HepG2 (cell line): ENCODE measurements around the gene TEAD3. TPM values are rescaled to one million over a fixed set of nuclear protein-coding genes. Genes with fewer than 3 reads are reported as not detected.

Source experiments
- CBFB ChIP-seq: sonication (generic); formaldehyde crosslinking; IDR thresholded peaks from 2 replicates; pipeline ENCODE4 v1.4.0; 2020; ENCODE audit warnings: missing genetic modification reagents
- DR1 ChIP-seq: sonication (generic); formaldehyde crosslinking; IDR thresholded peaks from 2 replicates; pipeline ENCODE4 v1.8.0; 2021; ENCODE audit warnings: mild to moderate bottlenecking, missing genetic modification reagents, inconsistent platforms
- FOXK2 ChIP-seq: fragments of 450-650 bp; IDR thresholded peaks from 2 replicates; pipeline ENCODE4 v1.6.1; 2016
- GZF1 ChIP-seq: sonication (generic); formaldehyde crosslinking; IDR thresholded peaks from 2 replicates; pipeline ENCODE4 v1.5.1; 2020; ENCODE audit warnings: mild to moderate bottlenecking, missing genetic modification reagents
- IKZF4 ChIP-seq: sonication (generic); formaldehyde crosslinking; IDR thresholded peaks from 2 replicates; pipeline ENCODE4 v1.5.1; 2020; ENCODE audit warnings: borderline replicate concordance, mild to moderate bottlenecking, low read depth, missing genetic modification reagents; ENCODE audit errors: not compliant biosample characterization
- KAT2B ChIP-seq: fragments of 150-350 bp; IDR thresholded peaks from 2 replicates; pipeline ENCODE4 v1.6.1; 2014; ENCODE audit warnings: low read depth, low read length, borderline replicate concordance
- MIER3 ChIP-seq: IDR thresholded peaks from 2 replicates; pipeline ENCODE4 v1.6.1; 2016; ENCODE audit warnings: missing compliant biosample characterization, borderline replicate concordance
- MLLT10 ChIP-seq: sonication (generic); formaldehyde crosslinking; IDR thresholded peaks from 2 replicates; pipeline ENCODE4 v1.4.0; 2020; ENCODE audit warnings: missing genetic modification reagents
- NR1H2 ChIP-seq: sonication (generic); formaldehyde crosslinking; IDR thresholded peaks from 2 replicates; pipeline ENCODE4 v1.8.1; 2022; ENCODE audit warnings: low read depth, missing genetic modification reagents, borderline replicate concordance
- PHF21A ChIP-seq: sonication (generic); formaldehyde crosslinking; IDR thresholded peaks from 2 replicates; pipeline ENCODE4 v1.5.0; 2020; ENCODE audit warnings: mild to moderate bottlenecking, missing genetic modification reagents
- ZNF124 ChIP-seq: sonication (generic); formaldehyde crosslinking; IDR thresholded peaks from 2 replicates; pipeline ENCODE4 v1.4.0; 2020; ENCODE audit warnings: missing genetic modification reagents
- ZNF251 ChIP-seq: sonication (generic); formaldehyde crosslinking; IDR thresholded peaks from 2 replicates; pipeline ENCODE4 v1.9.0; 2021; ENCODE audit warnings: mild to moderate bottlenecking, missing genetic modification reagents
- ZNF256 ChIP-seq: sonication (generic); formaldehyde crosslinking; conservative IDR thresholded peaks from 2 replicates; pipeline ENCODE4 v1.4.0; 2020; ENCODE audit warnings: missing genetic modification reagents
- ZNF350 ChIP-seq: sonication (generic); formaldehyde crosslinking; IDR thresholded peaks from 2 replicates; pipeline ENCODE4 v1.4.0; 2020; ENCODE audit warnings: mild to moderate bottlenecking, low read depth, missing genetic modification reagents, borderline replicate concordance
- ZNF558 ChIP-seq: sonication (generic); formaldehyde crosslinking; IDR thresholded peaks from 2 replicates; pipeline ENCODE4 v1.9.0; 2022; ENCODE audit warnings: mild to moderate bottlenecking, missing genetic modification reagents, borderline replicate concordance
- ZNF567 ChIP-seq: sonication (generic); formaldehyde crosslinking; IDR thresholded peaks from 2 replicates; pipeline ENCODE4 v1.8.1; 2023; ENCODE audit warnings: mild to moderate bottlenecking, missing genetic modification reagents, borderline replicate concordance
- ZNF580 ChIP-seq: IDR thresholded peaks from 2 replicates; pipeline ENCODE4 v1.6.1; 2016; ENCODE audit warnings: low read depth, borderline replicate concordance
- ZNF691 ChIP-seq: sonication (generic); formaldehyde crosslinking; IDR thresholded peaks from 2 replicates; pipeline ENCODE4 v1.4.0; 2020; ENCODE audit warnings: missing genetic modification reagents, low read depth, mild to moderate bottlenecking, borderline replicate concordance
- polyA plus RNA-seq, 8 experiments: library from polyadenylated mRNA; depleted of rRNA in 3 of 8; stranded (reverse) in 7 of 8; unstranded in 1 of 8; fragments of >200 nt; fragmentation: Illumina TruSeq in 4 of 8; extraction: Trizol in 4 of 8; gene quantifications; 2 replicates each; pipeline versions ENCODE4 v1.2.1 to v1.2.3, GENCODE V29; 2011 to 2016; ENCODE audit warnings: low read depth in 4 of 8, missing spikeins in 1 of 8, mixed read lengths in 1 of 8; ENCODE audit not compliant: insufficient read depth in 1 of 8
- total RNA-seq, 5 experiments: library from RNA; depleted of rRNA; stranded (reverse); fragments of >200 nt; fragmentation: Illumina TruSeq; extraction: Trizol; gene quantifications; 2 replicates each; pipeline ENCODE4 v1.2.3, GENCODE V29; 2016; ENCODE audit warnings: low read depth in 1 of 5
- TF ChIP-seq, protein P1 (sequence below): sonication (generic); formaldehyde crosslinking; IDR thresholded peaks from 2 replicates; pipeline ENCODE4 v1.4.0; 2020; ENCODE audit warnings: missing genetic modification reagents, borderline replicate concordance
- TF ChIP-seq, protein P2 (sequence below): sonication (generic); formaldehyde crosslinking; IDR thresholded peaks from 2 replicates; pipeline ENCODE4 v1.5.0; 2020; ENCODE audit warnings: missing genetic modification reagents, mild to moderate bottlenecking, borderline replicate concordance
- TF ChIP-seq, protein P3 (sequence below): sonication (generic); formaldehyde crosslinking; IDR thresholded peaks from 2 replicates; pipeline ENCODE4 v1.8.1; 2023; ENCODE audit warnings: mild to moderate bottlenecking, missing genetic modification reagents

Gene TEAD3
- total and polyA plus RNA-seq, 2 of the 13 experiments (the other 11 are each of a cell fraction or from before 2014, with no cell fraction given): 15.1 to 16.5 TPM

- TF ChIP-seq, protein P1, sequence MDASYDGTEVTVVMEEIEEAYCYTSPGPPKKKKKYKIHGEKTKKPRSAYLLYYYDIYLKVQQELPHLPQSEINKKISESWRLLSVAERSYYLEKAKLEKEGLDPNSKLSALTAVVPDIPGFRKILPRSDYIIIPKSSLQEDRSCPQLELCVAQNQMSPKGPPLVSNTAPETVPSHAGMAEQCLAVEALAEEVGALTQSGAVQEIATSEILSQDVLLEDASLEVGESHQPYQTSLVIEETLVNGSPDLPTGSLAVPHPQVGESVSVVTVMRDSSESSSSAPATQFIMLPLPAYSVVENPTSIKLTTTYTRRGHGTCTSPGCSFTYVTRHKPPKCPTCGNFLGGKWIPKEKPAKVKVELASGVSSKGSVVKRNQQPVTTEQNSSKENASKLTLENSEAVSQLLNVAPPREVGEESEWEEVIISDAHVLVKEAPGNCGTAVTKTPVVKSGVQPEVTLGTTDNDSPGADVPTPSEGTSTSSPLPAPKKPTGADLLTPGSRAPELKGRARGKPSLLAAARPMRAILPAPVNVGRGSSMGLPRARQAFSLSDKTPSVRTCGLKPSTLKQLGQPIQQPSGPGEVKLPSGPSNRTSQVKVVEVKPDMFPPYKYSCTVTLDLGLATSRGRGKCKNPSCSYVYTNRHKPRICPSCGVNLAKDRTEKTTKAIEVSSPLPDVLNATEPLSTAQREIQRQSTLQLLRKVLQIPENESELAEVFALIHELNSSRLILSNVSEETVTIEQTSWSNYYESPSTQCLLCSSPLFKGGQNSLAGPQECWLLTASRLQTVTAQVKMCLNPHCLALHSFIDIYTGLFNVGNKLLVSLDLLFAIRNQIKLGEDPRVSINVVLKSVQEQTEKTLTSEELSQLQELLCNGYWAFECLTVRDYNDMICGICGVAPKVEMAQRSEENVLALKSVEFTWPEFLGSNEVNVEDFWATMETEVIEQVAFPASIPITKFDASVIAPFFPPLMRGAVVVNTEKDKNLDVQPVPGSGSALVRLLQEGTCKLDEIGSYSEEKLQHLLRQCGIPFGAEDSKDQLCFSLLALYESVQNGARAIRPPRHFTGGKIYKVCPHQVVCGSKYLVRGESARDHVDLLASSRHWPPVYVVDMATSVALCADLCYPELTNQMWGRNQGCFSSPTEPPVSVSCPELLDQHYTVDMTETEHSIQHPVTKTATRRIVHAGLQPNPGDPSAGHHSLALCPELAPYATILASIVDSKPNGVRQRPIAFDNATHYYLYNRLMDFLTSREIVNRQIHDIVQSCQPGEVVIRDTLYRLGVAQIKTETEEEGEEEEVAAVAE (CRISPR knock-in tag): peak; percentile 38; the same call in 1 of the 2 replicates
- no peak for TF ChIP-seq NR1H2 (CRISPR knock-in tag)
- no peak for TF ChIP-seq ZNF691
- TF ChIP-seq ZNF251 (CRISPR knock-in tag): no peak
- TF ChIP-seq MIER3 (CRISPR knock-in tag): 0 out of 2 replicates have a peak, but pooled peaks have one; percentile 80
- TF ChIP-seq ZNF350 (CRISPR knock-in tag): 0 out of 2 replicates have a peak, but pooled peaks have one; percentile 43
- TF ChIP-seq, protein P2, sequence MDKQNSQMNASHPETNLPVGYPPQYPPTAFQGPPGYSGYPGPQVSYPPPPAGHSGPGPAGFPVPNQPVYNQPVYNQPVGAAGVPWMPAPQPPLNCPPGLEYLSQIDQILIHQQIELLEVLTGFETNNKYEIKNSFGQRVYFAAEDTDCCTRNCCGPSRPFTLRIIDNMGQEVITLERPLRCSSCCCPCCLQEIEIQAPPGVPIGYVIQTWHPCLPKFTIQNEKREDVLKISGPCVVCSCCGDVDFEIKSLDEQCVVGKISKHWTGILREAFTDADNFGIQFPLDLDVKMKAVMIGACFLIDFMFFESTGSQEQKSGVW: no peak
- no peak for TF ChIP-seq ZNF558 (CRISPR knock-in tag)
- no peak for TF ChIP-seq FOXK2
- TF ChIP-seq DR1: peak; percentile 71; the same call in 1 of the 2 replicates
- TF ChIP-seq ZNF567 (CRISPR knock-in tag): peak; percentile 70; the same call in 1 of the 2 replicates
- TF ChIP-seq, protein P3, sequence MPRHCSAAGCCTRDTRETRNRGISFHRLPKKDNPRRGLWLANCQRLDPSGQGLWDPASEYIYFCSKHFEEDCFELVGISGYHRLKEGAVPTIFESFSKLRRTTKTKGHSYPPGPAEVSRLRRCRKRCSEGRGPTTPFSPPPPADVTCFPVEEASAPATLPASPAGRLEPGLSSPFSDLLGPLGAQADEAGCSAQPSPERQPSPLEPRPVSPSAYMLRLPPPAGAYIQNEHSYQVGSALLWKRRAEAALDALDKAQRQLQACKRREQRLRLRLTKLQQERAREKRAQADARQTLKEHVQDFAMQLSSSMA: peak; percentile 52
- TF ChIP-seq CBFB (CRISPR knock-in tag): peak; percentile 77
- TF ChIP-seq ZNF580 (CRISPR knock-in tag): 0 out of 2 replicates have a peak, but pooled peaks have one; percentile 72
- TF ChIP-seq ZNF256 (CRISPR knock-in tag): peak; percentile 24; the same call in 1 of the 2 replicates
- TF ChIP-seq IKZF4 (CRISPR knock-in tag): peak; percentile 93
- TF ChIP-seq KAT2B: no peak
- TF ChIP-seq PHF21A (CRISPR knock-in tag): peak; percentile 46; the same call in 1 of the 2 replicates
- TF ChIP-seq MLLT10 (CRISPR knock-in tag): no peak
- TF ChIP-seq ZNF124 (CRISPR knock-in tag): no peak
- peak; percentile 72; the same call in 1 of the 2 replicates for TF ChIP-seq GZF1
These were observed 44.4 kb downstream of the TEAD3 start, which contains the start of gene FANCE (continued) for GRCh38 chr6:35452183-35453090.
